ENCODE results near the gene DYNLT4. TPM values are rescaled to one million over a fixed set of nuclear protein-coding genes. Genes with fewer than 3 reads are reported as not detected.
"Not testable (repeated sequence)": the region's sequence is repeated elsewhere in the genome, so short reads cannot be mapped to it uniquely, and the experiment has no call there.

DYNLT4 gene
- total RNA-seq, 1 donor from 2014 or later: 5.2 TPM

DNA sequence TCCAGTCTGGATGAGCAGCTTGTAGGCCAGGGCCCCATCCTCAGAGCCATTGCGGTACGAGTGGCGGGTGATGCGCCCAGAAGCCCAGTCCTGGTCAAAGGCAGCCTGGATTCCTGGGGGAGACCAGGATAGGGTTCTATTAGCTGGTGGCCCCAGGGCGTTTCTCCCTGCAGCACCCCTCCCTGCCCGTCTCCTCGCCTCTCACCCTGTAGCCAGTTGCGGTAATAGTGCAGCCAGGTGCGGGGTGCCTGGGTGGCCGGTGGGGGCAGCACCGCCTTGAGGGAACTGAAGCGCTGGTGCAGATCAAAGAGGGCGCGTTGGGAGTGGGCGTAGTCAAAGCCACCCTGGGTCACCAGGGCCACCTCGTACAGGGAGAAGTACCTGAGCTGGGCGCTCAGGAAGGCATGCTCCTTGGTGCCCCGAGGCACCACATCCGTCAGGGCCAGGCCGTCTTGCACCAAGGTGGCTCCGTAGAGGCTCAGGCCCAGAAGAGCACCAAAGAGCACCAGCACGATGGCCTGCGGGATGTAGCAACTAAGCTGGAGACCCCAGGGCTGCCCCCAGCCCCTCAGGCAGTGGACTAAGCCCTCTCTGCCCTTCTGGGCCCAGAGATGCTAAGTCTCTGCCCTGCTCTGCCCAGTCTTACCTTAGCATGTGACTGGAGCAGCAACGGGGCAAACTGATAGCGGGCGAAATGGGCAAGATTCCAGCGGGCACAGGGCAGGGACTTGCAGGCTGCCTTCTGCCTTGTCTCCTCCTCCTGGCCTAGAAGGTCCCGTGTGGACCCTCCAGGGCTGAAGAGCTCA lies 20.2 kb upstream of the DYNLT4 start:
- ATAC-seq (no peak), DNase-seq (no peak)
- H3K27ac ChIP-seq: peak overlapping the region; percentile 72
- no peaks in the 10 kb centered on the region for H3K27me3 ChIP-seq (ENCODE audit: low read depth)
- TF ChIP-seq CTCF (IDR thresholded peaks at IDR 0.05): no peak
- H3K4me3 ChIP-seq: no peak overlapping the region
- no peaks in the 10 kb centered on the region for H3K9me3 ChIP-seq
- intact Hi-C loops (cut with DNase I): no loop called here
- H3K4me1 ChIP-seq: peaks cover 26% of the 10 kb centered on the region
- H3K36me3 ChIP-seq: no peaks in the 10 kb centered on the region

- no peaks in the 10 kb centered on the region for H3K9me3 ChIP-seq
- intact Hi-C loops (cut with DNase I): no loop called here
- H3K4me1 ChIP-seq: peaks cover 23% of the 10 kb centered on the region
- TF ChIP-seq CTCF (IDR thresholded peaks at IDR 0.05): no peak
- peak; percentile 64 to 81 for ATAC-seq
- H3K4me3 ChIP-seq: peak overlapping the region; percentile 17
- no peaks in the 10 kb centered on the region for H3K36me3 ChIP-seq
- H3K27ac ChIP-seq: peak overlapping the region; percentile 72
- peak; percentile 79 for DNase-seq
- no peaks in the 10 kb centered on the region for H3K27me3 ChIP-seq (ENCODE audit: low read depth)
Observed at GRCh38 chr1:44826375-44827196, 19.4 kb upstream of the DYNLT4 start.

DNA sequence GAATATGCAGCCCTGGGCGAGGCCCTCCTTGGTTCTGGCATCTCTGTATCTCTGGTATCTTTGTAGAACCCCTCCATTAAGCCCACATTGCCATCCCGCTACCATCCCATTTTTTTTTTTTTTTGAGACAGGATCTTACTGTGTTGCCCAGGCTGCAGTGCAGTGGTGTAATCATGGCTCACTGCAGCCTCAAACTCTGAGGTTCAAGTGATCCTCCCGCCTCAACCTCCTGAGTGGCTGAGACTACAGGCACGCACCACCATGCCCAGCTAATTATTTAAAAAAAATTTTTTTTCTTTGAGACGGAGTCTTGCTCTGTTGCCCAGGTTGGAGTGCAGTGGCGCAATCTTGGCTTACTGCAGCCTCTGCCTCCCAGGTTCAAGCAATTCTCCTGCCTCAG lies 17.2 kb upstream of the DYNLT4 start:
- intact Hi-C loops (cut with DNase I); H3K9me3 ChIP-seq; H3K4me3 ChIP-seq; H3K36me3 ChIP-seq; H3K27ac ChIP-seq; DNase-seq; H3K27me3 ChIP-seq (ENCODE audit: low read depth); ATAC-seq: not testable (repeated sequence)
- H3K4me1 ChIP-seq: peaks cover 18% of the 10 kb centered on the region

GRCh38 chr1:44822981-44823451 lies 15.9 kb upstream of the DYNLT4 start:
- no peaks in the 10 kb centered on the region for H3K9me3 ChIP-seq
- no peaks in the 10 kb centered on the region for H3K36me3 ChIP-seq
- H3K27me3 ChIP-seq (ENCODE audit: low read depth): no peaks in the 10 kb centered on the region
- DNase-seq (no peak), ATAC-seq (no peak)
- no peak overlapping the region for H3K4me3 ChIP-seq
- H3K4me1 ChIP-seq: peaks cover 26% of the 10 kb centered on the region
- H3K27ac ChIP-seq: no peak overlapping the region
- TF ChIP-seq CTCF (IDR thresholded peaks at IDR 0.05): no peak
- intact Hi-C loops (cut with DNase I): no loop called here

- no peaks in the 10 kb centered on the region for H3K36me3 ChIP-seq
- DNase-seq (no peak), ATAC-seq (no peak)
- H3K27me3 ChIP-seq (ENCODE audit: low read depth): no peaks in the 10 kb centered on the region
- no peak for TF ChIP-seq CTCF (IDR thresholded peaks at IDR 0.05)
- H3K4me1 ChIP-seq: peaks cover 26% of the 10 kb centered on the region
- no peak overlapping the region for H3K27ac ChIP-seq
- no peaks in the 10 kb centered on the region for H3K9me3 ChIP-seq
- H3K4me3 ChIP-seq: no peak overlapping the region
- intact Hi-C loops (cut with DNase I): no loop called here
Observed at GRCh38 chr1:44822131-44822701, 15.1 kb upstream of the DYNLT4 start.
